ENCODE measurements around the gene ATP9A. TPM values are rescaled to one million over a fixed set of nuclear protein-coding genes. Genes with fewer than 3 reads are reported as not detected.

Gene ATP9A
- total and polyA plus RNA-seq, 2 of the 8 experiments (the other 6 are each of a cell fraction or from before 2014, with no cell fraction given), result 5.0 to 6.4 TPM

DNA sequence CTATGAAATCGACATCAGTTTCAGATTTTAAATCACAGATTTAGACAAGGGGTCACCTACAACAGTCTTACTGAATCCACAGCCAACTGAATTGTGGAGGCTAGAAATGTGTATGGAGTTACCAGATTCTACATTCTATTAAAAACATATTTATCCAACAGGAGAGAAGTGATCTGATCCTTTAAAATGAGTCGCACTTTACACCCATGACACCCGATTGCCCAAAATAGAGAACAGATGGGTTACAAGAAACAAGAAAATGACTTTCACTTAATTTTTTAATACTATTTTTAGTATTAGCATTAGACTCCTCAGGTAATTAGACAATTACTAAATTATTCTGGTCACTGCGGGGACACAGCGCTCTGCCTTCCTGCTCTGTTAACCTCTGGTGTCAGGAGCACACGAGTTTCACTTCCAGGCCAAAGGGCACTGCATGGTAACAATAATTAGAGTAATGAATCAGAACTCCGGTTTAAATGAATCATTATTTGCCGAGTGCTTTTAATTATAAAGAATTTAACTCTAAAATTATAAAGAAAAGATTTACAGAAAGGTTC, 108.6 kb downstream of the ATP9A start:
- Histone ChIP-seq H3K79me1 (ENCODE audit: low read depth, low read length) (no peaks in the 10 kb centered on the region), H3K4ac (replicated peaks; ENCODE audit: insufficient read length, low read depth, low read length) (no peak overlapping the region), H2BK15ac (ENCODE audit: low read length) (no peak overlapping the region), H3K18ac (ENCODE audit: extremely low read depth, low read length) (no peak overlapping the region), H3K4me2 (ENCODE audit: insufficient read depth in 1 of 2, low read depth in 2 of 2, low read length in 2 of 2) (no peak overlapping the region), H3K36me3 (ENCODE audit: control insufficient read depth in 2 of 4, insufficient read depth in 4 of 4, low read length in 3 of 4) (0 out of 8 replicates have a peak, but pooled peaks cover 0 to 3% (median 0%) of the 10 kb centered on the region in 4 experiments), H2BK120ac (replicated peaks; ENCODE audit: low read depth, low read length) (no peak overlapping the region), H3K79me2 (ENCODE audit: control insufficient read depth in 1 of 2, insufficient read depth in 2 of 2, low read length in 2 of 2) (no peaks in the 10 kb centered on the region), H2BK12ac (ENCODE audit: low read depth, low read length) (no peak overlapping the region), H3K4me3 (ENCODE audit: extremely low read depth in 1 of 4, insufficient read depth in 2 of 4, low read depth in 3 of 4, low read length in 4 of 4) (no peak overlapping the region), H2AFZ (ENCODE audit: low read length) (no peak overlapping the region), H4K5ac (ENCODE audit: insufficient read length, low read depth, low read length) (no peak overlapping the region), H4K91ac (replicated peaks; ENCODE audit: insufficient read length, low read length) (no peak overlapping the region), H3K23me2 (ENCODE audit: low read depth, low read length) (no peaks in the 10 kb centered on the region), H2AK5ac (ENCODE audit: low read depth, low read length) (no peak overlapping the region), H3K27ac (ENCODE audit: low read depth, low read length) (no peak overlapping the region), H3K27me3 (replicated peaks in 1 of 4; ENCODE audit: control insufficient read depth in 3 of 4, extremely low read depth in 1 of 4, insufficient read depth in 3 of 4, low read length in 3 of 4) (no peaks in the 10 kb centered on the region), H3K9me3 (ENCODE audit: insufficient read depth in 2 of 2, low read depth in 1 of 2, low read length in 1 of 2) (no peaks in the 10 kb centered on the region), H2BK5ac (ENCODE audit: low read depth, low read length) (no peak overlapping the region), H4K8ac (ENCODE audit: extremely low read depth, insufficient read depth, low read length) (no peak overlapping the region), H3K23ac (ENCODE audit: insufficient read length) (no peak overlapping the region), H3K9ac (replicated peaks in 1 of 4; ENCODE audit: extremely low read depth in 1 of 4, low read depth in 3 of 4, low read length in 3 of 4) (no peak overlapping the region), H3K56ac (replicated peaks; ENCODE audit: insufficient read length, low read depth, low read length) (no peak overlapping the region), H3K14ac (ENCODE audit: insufficient read length) (no peak overlapping the region), H4K20me1 (replicated peaks in 1 of 2; ENCODE audit: control insufficient read depth in 1 of 2, insufficient read depth in 2 of 2, low read length in 2 of 2) (no peaks in the 10 kb centered on the region), H3K4me1 (replicated peaks in 1 of 4; ENCODE audit: control insufficient read depth in 3 of 4, insufficient read depth in 4 of 4, low read length in 3 of 4) (peaks cover 0 to 8% (median 5%) of the 10 kb centered on the region in 4 experiments; a peak in 4 of 7 replicates), H2BK20ac (ENCODE audit: low read length) (no peak overlapping the region)
- no peak for TF ChIP-seq NANOG (IDR thresholded peaks at IDR 0.05; ENCODE audit: insufficient read depth, low read depth, low read length, poor library complexity, severe bottlenecking)
- DNase-seq (ENCODE audit: low read depth in 1 of 2, low spot score in 2 of 2) (no peak), FAIRE-seq (no peak)
- 93% methylated on average over 8 of the region's 8 CpGs; no CpG with 5 or more reads in 1 of the 2 experiments for WGBS, 2 experiments (ENCODE audit: extremely low coverage in 1 of 2, insufficient coverage in 1 of 2, insufficient read length in 1 of 2, insufficient replicate concordance in 2 of 2, low coverage in 1 of 2, low lambda C conversion rate in 2 of 2, missing lambda C conversion rate in 1 of 2)
- POLR2A ChIA-PET (ENCODE audit: partially characterized antibody), result no interaction called here
- CTCF ChIA-PET (ENCODE audit: partially characterized antibody), result no interaction called here

All from H1 (cell line).